ENCODE measurements around the gene PHLDB2. TPM values are rescaled to one million over a fixed set of nuclear protein-coding genes. Genes with fewer than 3 reads are reported as not detected.

The PHLDB2 gene
- total RNA-seq, 1 donor from 2014 or later, result 36.9 TPM

- H3K4me3 ChIP-seq (ENCODE audit: low read depth, low read length), result no peak overlapping the region
- no peak for DNase-seq (ENCODE audit: low read depth)
- TF ChIP-seq CTCF (conservative IDR thresholded peaks at IDR 0.05; ENCODE audit: low read depth, low read length), result no peak
Measured at GRCh38 chr3:111874177-111874820, 15.2 kb downstream of the PHLDB2 start.

GRCh38 chr3:111881480-111881879, 22.4 kb downstream of the PHLDB2 start:
- DNase-seq (ENCODE audit: low read depth), result no peak
- no peak overlapping the region for H3K4me3 ChIP-seq (ENCODE audit: low read depth, low read length)
- no peak for TF ChIP-seq CTCF (conservative IDR thresholded peaks at IDR 0.05; ENCODE audit: low read depth, low read length)

- H3K4me3 ChIP-seq (ENCODE audit: low read depth, low read length), result no peak overlapping the region
- TF ChIP-seq CTCF (conservative IDR thresholded peaks at IDR 0.05; ENCODE audit: low read depth, low read length), result no peak
- DNase-seq (ENCODE audit: low read depth), result no peak
Measured at GRCh38 chr3:111882194-111882593, 23.1 kb downstream of the PHLDB2 start.

GRCh38 chr3:111882799-111883198, 23.7 kb downstream of the PHLDB2 start:
- H3K4me3 ChIP-seq (ENCODE audit: low read depth, low read length), result no peak overlapping the region
- no peak for DNase-seq (ENCODE audit: low read depth)
- TF ChIP-seq CTCF (conservative IDR thresholded peaks at IDR 0.05; ENCODE audit: low read depth, low read length), result no peak

GRCh38 chr3:111884411-111885018, 25.4 kb downstream of the PHLDB2 start:
- TF ChIP-seq CTCF (conservative IDR thresholded peaks at IDR 0.05; ENCODE audit: low read depth, low read length), result no peak
- no peak overlapping the region for H3K4me3 ChIP-seq (ENCODE audit: low read depth, low read length)
- DNase-seq (ENCODE audit: low read depth), result no peak

- TF ChIP-seq CTCF (conservative IDR thresholded peaks at IDR 0.05; ENCODE audit: low read depth, low read length), result no peak
- H3K4me3 ChIP-seq (ENCODE audit: low read depth, low read length), result no peak overlapping the region
- no peak for DNase-seq (ENCODE audit: low read depth)
Measured at GRCh38 chr3:111885578-111885977, 26.5 kb downstream of the PHLDB2 start.

GRCh38 chr3:111890051-111890580, 31.1 kb downstream of the PHLDB2 start:
- no peak for TF ChIP-seq CTCF (conservative IDR thresholded peaks at IDR 0.05; ENCODE audit: low read depth, low read length)
- H3K4me3 ChIP-seq (ENCODE audit: low read depth, low read length), result no peak overlapping the region
- DNase-seq (ENCODE audit: low read depth), result no peak
